ENCODE data around the gene TSNAX. TPM values are rescaled to one million over a fixed set of nuclear protein-coding genes. Genes with fewer than 3 reads are reported as not detected.

Gene TSNAX
- total and polyA plus RNA-seq, 2 of the 4 experiments (the other 2 are of a cell fraction): 19.6 to 60.6 TPM

GRCh38 chr1:231500666-231501065, 27.8 kb upstream of the TSNAX start:
- no peak overlapping the region for H2BK20ac ChIP-seq (ENCODE audit: low read depth, low read length)
- H3K4me2 ChIP-seq (ENCODE audit: low read depth, low read length): no peak overlapping the region
- H3K27ac ChIP-seq (ENCODE audit: insufficient read depth, low read length): no peak overlapping the region
- peaks cover 12% of the 10 kb centered on the region; the same call in 1 of the 2 replicates for H3K9me3 ChIP-seq (ENCODE audit: control insufficient read depth, insufficient read depth, low read length)
- no peak overlapping the region for H2BK120ac ChIP-seq (ENCODE audit: low read depth, low read length)
- TF ChIP-seq POLR2A (IDR thresholded peaks at IDR 0.05; ENCODE audit: low read depth, low read length) (no peak), MAZ (IDR thresholded peaks at IDR 0.05; ENCODE audit: borderline replicate concordance, low read depth, low read length) (no peak), CHD1 (IDR thresholded peaks at IDR 0.05; ENCODE audit: low read depth, low read length) (no peak), FOS (IDR thresholded peaks at IDR 0.05; ENCODE audit: low read depth, low read length) (no peak), CEBPB (IDR thresholded peaks at IDR 0.05; ENCODE audit: low read depth, low read length) (no peak), MAFK (IDR thresholded peaks at IDR 0.05; ENCODE audit: low read depth, low read length) (no peak), ELK1 (IDR thresholded peaks at IDR 0.05; ENCODE audit: borderline replicate concordance, low read depth, low read length) (no peak), RAD21 (IDR thresholded peaks at IDR 0.05; ENCODE audit: low read length) (no peak), NFE2L2 (IDR thresholded peaks at IDR 0.05; ENCODE audit: low read depth, low read length) (no peak), CTCF (conservative IDR thresholded peaks at IDR 0.05; ENCODE audit: low read depth, low read length) (no peak)
- no peak overlapping the region for H3K56ac ChIP-seq (ENCODE audit: extremely low read depth, insufficient read depth, low read length)
- no peak overlapping the region for H3K14ac ChIP-seq (replicated peaks; ENCODE audit: low read depth, low read length)
- no peak for ATAC-seq (ENCODE audit: low read depth)
- H3K9me1 ChIP-seq (ENCODE audit: insufficient read depth, low read length): no peaks in the 10 kb centered on the region
- BruUV-seq (replicated peaks): no TSS peak
- POLR2A ChIA-PET (ENCODE audit: unreplicated experiment): no interaction called here
- no peak overlapping the region for H2BK15ac ChIP-seq (ENCODE audit: low read depth, low read length)
- H4K91ac ChIP-seq (ENCODE audit: insufficient read depth, low read depth, low read length): no peak overlapping the region
- no peak overlapping the region for H3K9ac ChIP-seq (ENCODE audit: low read depth, low read length)
- no peaks in the 10 kb centered on the region for H3K79me1 ChIP-seq (ENCODE audit: low read depth in 1 of 2, low read length in 2 of 2)
- H3K18ac ChIP-seq (ENCODE audit: low read depth, low read length): no peak overlapping the region
- dilution Hi-C loops (cut with HindIII; ENCODE audit: low sequenced_read_pairs, unreplicated experiment): no loop called here
- no CpG with 5 or more reads among the region's 2 CpGs for WGBS, 2 experiments (ENCODE audit: extremely low coverage in 2 of 2, insufficient read length in 1 of 2)
- no peaks in the 10 kb centered on the region for H3K36me3 ChIP-seq (ENCODE audit: control insufficient read depth, insufficient read depth, low read length)
- intact Hi-C loops (cut with micrococcal nuclease): no loop called here
- no peak overlapping the region for H3K4me3 ChIP-seq (ENCODE audit: insufficient read depth, low read depth, low read length)
- no peak overlapping the region for H4K5ac ChIP-seq (ENCODE audit: low read depth, low read length)
- no peak overlapping the region for H2BK5ac ChIP-seq (ENCODE audit: low read depth, low read length, poor library complexity, severe bottlenecking)
- no peak for DNase-seq
- H2AFZ ChIP-seq (replicated peaks; ENCODE audit: low read length, poor library complexity): no peak overlapping the region
- H4K8ac ChIP-seq (ENCODE audit: low read depth in 2 of 2, low read length in 2 of 2): no peak overlapping the region
- CTCF ChIA-PET: no interaction called here
- H2AK5ac ChIP-seq (ENCODE audit: low read depth, low read length): no peak overlapping the region
- no peak overlapping the region for H2AK9ac ChIP-seq (replicated peaks; ENCODE audit: low read depth, low read length, poor library complexity)
- H3K23ac ChIP-seq (ENCODE audit: low read depth, low read length): no peak overlapping the region
- in situ Hi-C loops (cut with MboI; ENCODE audit: low sequenced_read_pairs): no loop called here
- H4K20me1 ChIP-seq (ENCODE audit: insufficient read depth, low read length): no peaks in the 10 kb centered on the region
- H3K4me1 ChIP-seq (ENCODE audit: control insufficient read depth, insufficient read depth, low read length): no peaks in the 10 kb centered on the region
- no peak overlapping the region for H3K4ac ChIP-seq (ENCODE audit: low read depth, low read length)
- H3K27me3 ChIP-seq (ENCODE audit: control insufficient read depth, insufficient read depth, low read length): no peaks in the 10 kb centered on the region

Measured in IMR-90 (cell line).